T-helper 2 cell treated with Interferon-gamma antibody and Interleukin-4, amounts not matched to agents 5 μg/mL and 100 μg/mL, for 36 hours (primary cell): ENCODE measurements around the gene LAMTOR4.

Source experiments
- DNase-seq: peaks from one replicate; pipeline ENCODE4 v3.0.0; 2021; ENCODE audit warnings: low spot score
- H3K27ac Mint-ChIP-seq: one replicate; pipeline ENCODE4 v1.8.0; 2021; ENCODE audit warnings: mild to moderate bottlenecking, mixed read lengths
- H3K27me3 Mint-ChIP-seq: one replicate; pipeline ENCODE4 v1.8.0; 2021; ENCODE audit warnings: low read depth, mixed read lengths
- H3K36me3 Mint-ChIP-seq: one replicate; pipeline ENCODE4 v1.8.0; 2021; ENCODE audit warnings: low read depth, mixed read lengths
- H3K4me1 Mint-ChIP-seq: one replicate; pipeline ENCODE4 v1.8.0; 2021; ENCODE audit warnings: low read depth, mixed read lengths
- H3K4me3 Mint-ChIP-seq: one replicate; pipeline ENCODE4 v1.8.0; 2022; ENCODE audit warnings: mild to moderate bottlenecking, moderate library complexity, mixed read lengths
- H3K9me3 Mint-ChIP-seq: one replicate; pipeline ENCODE4 v1.8.0; 2021; ENCODE audit warnings: mixed read lengths

The LAMTOR4 gene

GRCh38 chr7:100153708-100154535 lies 5.2 kb downstream of the LAMTOR4 start:
- no peak for DNase-seq
- no peak overlapping the region for H3K4me3 Mint-ChIP-seq
- no peaks in the 10 kb centered on the region for H3K9me3 Mint-ChIP-seq
- H3K27me3 Mint-ChIP-seq, result no peaks in the 10 kb centered on the region
- H3K4me1 Mint-ChIP-seq, result peaks cover 29% of the 10 kb centered on the region
- H3K27ac Mint-ChIP-seq, result no peak overlapping the region
- peaks cover 49% of the 10 kb centered on the region for H3K36me3 Mint-ChIP-seq

GRCh38 chr7:100154651-100155491 lies 6.2 kb downstream of the LAMTOR4 start:
- no peak for DNase-seq
- Mint-ChIP-seq H3K27me3 (no peaks in the 10 kb centered on the region), H3K4me1 (peaks cover 32% of the 10 kb centered on the region), H3K36me3 (peaks cover 49% of the 10 kb centered on the region), H3K27ac (no peak overlapping the region), H3K9me3 (no peaks in the 10 kb centered on the region), H3K4me3 (no peak overlapping the region)

GRCh38 chr7:100155553-100156317 lies 7.0 kb downstream of the LAMTOR4 start:
- Mint-ChIP-seq H3K9me3 (no peaks in the 10 kb centered on the region), H3K27me3 (no peaks in the 10 kb centered on the region), H3K4me1 (peaks cover 25% of the 10 kb centered on the region), H3K4me3 (no peak overlapping the region), H3K36me3 (peaks cover 42% of the 10 kb centered on the region), H3K27ac (peak overlapping the region; percentile 26)
- DNase-seq, result no peak

GRCh38 chr7:100156331-100157068 lies 7.8 kb downstream of the LAMTOR4 start:
- H3K27me3 Mint-ChIP-seq, result no peaks in the 10 kb centered on the region
- H3K27ac Mint-ChIP-seq, result peak overlapping the region; percentile 8
- H3K4me3 Mint-ChIP-seq, result peak overlapping the region; percentile 89
- peaks cover 24% of the 10 kb centered on the region for H3K4me1 Mint-ChIP-seq
- peaks cover 41% of the 10 kb centered on the region for H3K36me3 Mint-ChIP-seq
- H3K9me3 Mint-ChIP-seq, result no peaks in the 10 kb centered on the region
- DNase-seq, result no peak

- H3K36me3 Mint-ChIP-seq, result peaks cover 36% of the 10 kb centered on the region
- H3K4me3 Mint-ChIP-seq, result peak overlapping the region; percentile 89
- H3K4me1 Mint-ChIP-seq, result peaks cover 22% of the 10 kb centered on the region
- peak overlapping the region; percentile 8 for H3K27ac Mint-ChIP-seq
- H3K9me3 Mint-ChIP-seq, result no peaks in the 10 kb centered on the region
- H3K27me3 Mint-ChIP-seq, result no peaks in the 10 kb centered on the region
- DNase-seq, result no peak
These were observed 8.3 kb downstream of the LAMTOR4 start for GRCh38 chr7:100157069-100157333.

GRCh38 chr7:100157334-100158228 lies 8.9 kb downstream of the LAMTOR4 start:
- H3K27me3 Mint-ChIP-seq, result no peaks in the 10 kb centered on the region
- peaks cover 32% of the 10 kb centered on the region for H3K36me3 Mint-ChIP-seq
- peak overlapping the region; percentile 89 for H3K4me3 Mint-ChIP-seq
- peak overlapping the region; percentile 75 for H3K27ac Mint-ChIP-seq
- no peak for DNase-seq
- H3K4me1 Mint-ChIP-seq, result peaks cover 17% of the 10 kb centered on the region
- H3K9me3 Mint-ChIP-seq, result no peaks in the 10 kb centered on the region

- peak; percentile 91 for DNase-seq
- Mint-ChIP-seq H3K36me3 (peaks cover 29% of the 10 kb centered on the region), H3K9me3 (no peaks in the 10 kb centered on the region), H3K4me1 (peaks cover 22% of the 10 kb centered on the region), H3K27ac (peak within 1 kb of the TSS; percentile 75), H3K27me3 (no peaks in the 10 kb centered on the region), H3K4me3 (peak within 1 kb of the TSS; percentile 89)
These were observed 9.7 kb downstream of the LAMTOR4 start, which contains the start of gene TRAPPC14 for GRCh38 chr7:100158229-100159098. TRAPPC14 (minus strand) TSS chr7:100158723; CDS start chr7:100158499, 224 bp downstream.

- H3K9me3 Mint-ChIP-seq, result no peaks in the 10 kb centered on the region
These were observed 10.4 kb downstream of the LAMTOR4 start for GRCh38 chr7:100159099-100159623.

GRCh38 chr7:100160067-100160466 lies 11.3 kb downstream of the LAMTOR4 start:
- Mint-ChIP-seq H3K4me1 (peaks cover 31% of the 10 kb centered on the region), H3K27ac (no peak overlapping the region), H3K27me3 (no peaks in the 10 kb centered on the region), H3K4me3 (no peak overlapping the region), H3K36me3 (peaks cover 19% of the 10 kb centered on the region), H3K9me3 (no peaks in the 10 kb centered on the region)
- DNase-seq, result no peak

More at GRCh38 chr7:100159099-100159623, 10.4 kb downstream of the LAMTOR4 start:
- Mint-ChIP-seq H3K4me1 (peaks cover 29% of the 10 kb centered on the region), H3K27ac (peak overlapping the region; percentile 75), H3K27me3 (no peaks in the 10 kb centered on the region), H3K4me3 (peak overlapping the region; percentile 80), H3K36me3 (peaks cover 22% of the 10 kb centered on the region)
- no peak for DNase-seq

- peaks cover 44% of the 10 kb centered on the region for H3K4me1 Mint-ChIP-seq
- H3K4me3 Mint-ChIP-seq, result peak overlapping the region; percentile 66
- H3K27me3 Mint-ChIP-seq, result no peaks in the 10 kb centered on the region
- no peaks in the 10 kb centered on the region for H3K36me3 Mint-ChIP-seq
- H3K9me3 Mint-ChIP-seq, result no peaks in the 10 kb centered on the region
- no peak for DNase-seq
- peak overlapping the region; percentile 43 for H3K27ac Mint-ChIP-seq
These were observed 14.4 kb downstream of the LAMTOR4 start for GRCh38 chr7:100163006-100163531.

GRCh38 chr7:100163871-100164270 lies 15.2 kb downstream of the LAMTOR4 start:
- H3K36me3 Mint-ChIP-seq, result no peaks in the 10 kb centered on the region
- H3K4me3 Mint-ChIP-seq, result no peak overlapping the region
- H3K4me1 Mint-ChIP-seq, result peaks cover 51% of the 10 kb centered on the region
- no peaks in the 10 kb centered on the region for H3K9me3 Mint-ChIP-seq
- no peak overlapping the region for H3K27ac Mint-ChIP-seq
- no peaks in the 10 kb centered on the region for H3K27me3 Mint-ChIP-seq
- no peak for DNase-seq
